K562 (cell line): ENCODE measurements around the gene MYCBP2. TPM values are rescaled to one million over a fixed set of nuclear protein-coding genes. Genes with fewer than 3 reads are reported as not detected.

ENCODE experiments used
- ATAC-seq: fragments of 200-7000 bp; cut with Tn5 transposase; 3 replicates; pipeline ENCODE4 v1.9.1; 2020; ENCODE audit warnings: moderate library complexity
- BruUV-seq: library from RNA; stranded (reverse); fragments of 400-500 nt; replicated peaks from 2 replicates; lab custom pipeline; 2021; lab: Mats Ljungman, UMichigan
- CTCF ChIA-PET: fragments of 300-600 bp; formaldehyde crosslinking; extraction: SDS; loops from one replicate; lab custom pipeline; 2021; ENCODE audit warnings: low intra/inter-chr PET ratio; lab: Yijun Ruan, JAX
- POLR2A ChIA-PET: fragments of 300-600, 350-650 bp; sonication (Branson Sonifier 250); formaldehyde crosslinking; extraction: SDS; loops from one replicate; lab custom pipeline; 2021; ENCODE audit warnings: antibody characterized with exemption, inconsistent platforms; lab: Yijun Ruan, JAX
- DNase-seq, 4 experiments: peaks; one replicate each; pipeline versions ENCODE4 v3.0.0 to v3.0.0-alpha.2; 2011 to 2018; ENCODE audit warnings: low spot score in 3 of 4, mixed read lengths in 3 of 4; ENCODE audit errors: extremely low read depth in 1 of 4
- FAIRE-seq: peaks from 2 replicates; lab custom pipeline; 2011; peaks lifted over from hg19 to GRCh38; lab: Jason Lieb, UNC
- H2AFZ ChIP-seq: 2 replicates; pipeline ENCODE4 v1.6.0; 2011; ENCODE audit warnings: low read depth, low read length, control low read depth, inconsistent platforms
- H3K27ac ChIP-seq: fragments of 200-600 bp; 3 replicates; pipeline ENCODE4 v1.8.0; 2011; ENCODE audit warnings: low read depth, mild to moderate bottlenecking, control low read depth, inconsistent platforms, low read length, moderate library complexity, mixed read lengths; ENCODE audit errors: extremely low read depth
- H3K27me3 ChIP-seq, 2 experiments: fragments of 300-600 bp in 1 of 2; 2 replicates in 1 of 2; 3 replicates in 1 of 2; pipeline versions ENCODE4 v1.6.0 to v1.8.0; 2011; ENCODE audit warnings: inconsistent platforms in 2 of 2, low read length in 2 of 2, mild to moderate bottlenecking in 1 of 2, mixed read lengths in 1 of 2, moderate library complexity in 1 of 2; ENCODE audit not compliant: control insufficient read depth in 2 of 2, insufficient read depth in 2 of 2
- H3K36me3 ChIP-seq: fragments of 300-600 bp; 3 replicates; pipeline ENCODE4 v1.8.0; 2011; ENCODE audit warnings: mild to moderate bottlenecking, low read length, inconsistent platforms; ENCODE audit not compliant: control insufficient read depth, insufficient read depth
- H3K4me1 ChIP-seq, 2 experiments: fragments of 200-600 bp in 1 of 2; replicated peaks in 1 of 2; 2 replicates in 1 of 2; 3 replicates in 1 of 2; pipeline versions ENCODE4 v1.5.1 to v1.8.0; 2011; ENCODE audit warnings: inconsistent platforms in 2 of 2, low read length in 2 of 2, mild to moderate bottlenecking in 1 of 2, mixed read lengths in 1 of 2, moderate library complexity in 1 of 2; ENCODE audit not compliant: control insufficient read depth in 2 of 2, insufficient read depth in 2 of 2
- H3K4me2 ChIP-seq: 2 replicates; pipeline ENCODE4 v1.6.1; 2011; ENCODE audit warnings: low read length, control low read depth, inconsistent platforms, mixed read lengths; ENCODE audit not compliant: insufficient read depth
- H3K4me3 ChIP-seq: fragments of 200-600 bp; sonication (generic), shearing (Covaris generic); 2 replicates; pipeline ENCODE4 v1.5.1; 2016; ENCODE audit warnings: control low read depth, inconsistent platforms
- H3K79me2 ChIP-seq: fragments of 200-600 bp; 3 replicates; pipeline ENCODE4 v1.8.0; 2011; ENCODE audit warnings: low read length, inconsistent platforms; ENCODE audit not compliant: control insufficient read depth, insufficient read depth
- H3K9ac ChIP-seq, 2 experiments: 2 replicates each; pipeline versions ENCODE4 v1.6.0 to v1.6.1; 2011; ENCODE audit warnings: low read depth in 2 of 2, low read length in 2 of 2, control low read depth in 1 of 2, inconsistent platforms in 1 of 2, mild to moderate bottlenecking in 1 of 2, mixed read lengths in 1 of 2; ENCODE audit not compliant: insufficient read depth in 1 of 2
- H3K9me1 ChIP-seq: one replicate; pipeline ENCODE4 v1.6.0; 2011; ENCODE audit warnings: inconsistent platforms, mild to moderate bottlenecking, low read length, moderate library complexity; ENCODE audit not compliant: control insufficient read depth, insufficient read depth
- H3K9me3 ChIP-seq: replicated peaks from 2 replicates; pipeline ENCODE4 v1.5.1; 2011; ENCODE audit warnings: low read depth, low read length, inconsistent platforms; ENCODE audit not compliant: control insufficient read depth, insufficient read depth
- H4K20me1 ChIP-seq: replicated peaks from 2 replicates; pipeline ENCODE4 v1.6.1; 2011; ENCODE audit warnings: low read length, inconsistent platforms, mixed read lengths; ENCODE audit not compliant: control insufficient read depth, insufficient read depth
- CBX1 ChIP-seq: sonication (generic); IDR thresholded peaks from 2 replicates; pipeline ENCODE4 v1.6.1; 2016; ENCODE audit warnings: antibody characterized with exemption, low read depth, mild to moderate bottlenecking
- CTBP1 ChIP-seq: fragments of 450-650 bp; IDR thresholded peaks from 2 replicates; pipeline ENCODE4 v1.6.1; 2016; ENCODE audit warnings: borderline replicate concordance
- ELF2 ChIP-seq: fragments of 250-450 bp; sonication (Bioruptor Pico); IDR thresholded peaks from 2 replicates; pipeline ENCODE4 v1.5.0; 2021; ENCODE audit warnings: mild to moderate bottlenecking
- KLF16 ChIP-seq: IDR thresholded peaks from 2 replicates; pipeline ENCODE4 v1.6.1; 2016; ENCODE audit warnings: antibody characterized with exemption
- MXI1 ChIP-seq: IDR thresholded peaks from 2 replicates; pipeline ENCODE4 v1.6.1; 2011; ENCODE audit warnings: low read depth, mild to moderate bottlenecking, improper control_type of control experiment, low read length
- SP2 ChIP-seq: IDR thresholded peaks from 2 replicates; pipeline ENCODE4 v1.6.1; 2011; ENCODE audit warnings: mild to moderate bottlenecking, low read depth, low read length, moderate library complexity; ENCODE audit not compliant: poor library complexity, severe bottlenecking; ENCODE audit errors: extremely low read depth
- SRSF7 ChIP-seq: fragments of 200-400 bp; formaldehyde crosslinking; optimal IDR thresholded peaks from 2 replicates; pipeline ENCODE3; 2017; ENCODE audit warnings: mild to moderate bottlenecking, low read depth, low read length
- TAF7 ChIP-seq: fragments of 450-650 bp; IDR thresholded peaks from 2 replicates; pipeline ENCODE4 v1.6.1; 2016; ENCODE audit warnings: missing genetic modification characterization, missing compliant biosample characterization
- ZNF445 ChIP-seq: fragments of 250-450 bp; sonication (Bioruptor Pico); IDR thresholded peaks from 2 replicates; pipeline ENCODE4 v1.4.0; 2020; ENCODE audit warnings: low read depth, mild to moderate bottlenecking, moderate library complexity
- ZNF707 ChIP-seq: fragments of 250-450 bp; sonication (Bioruptor Pico); conservative IDR thresholded peaks from 2 replicates; pipeline ENCODE4 v1.8.0; 2022; ENCODE audit warnings: inconsistent platforms, mild to moderate bottlenecking, moderate library complexity
- ZNF778 ChIP-seq: fragments of 450-650 bp; formaldehyde crosslinking; IDR thresholded peaks from 2 replicates; pipeline ENCODE4 v1.4.0; 2020; ENCODE audit warnings: mild to moderate bottlenecking, moderate library complexity
- in situ Hi-C: fragments of 300-500 bp; cut with MboI; formaldehyde crosslinking; loops from 4 replicates; pipeline ENCODE4 v1.15.0; 2018; ENCODE audit warnings: inconsistent platforms, mixed read lengths
- intact Hi-C: fragments of 100-400 bp; cut with micrococcal nuclease; formaldehyde crosslinking; loops from 2 replicates; pipeline ENCODE4 v1.14.2; 2022
- polyA plus RNA-seq, 8 experiments: library from polyadenylated mRNA; depleted of rRNA in 4 of 8; stranded (reverse) in 5 of 8; unstranded in 3 of 8; fragments of >200 nt; fragmentation: Nextera tagmentation in 2 of 8; fragmentation: Illumina TruSeq in 1 of 8; extraction: Ambion mirVana in 2 of 8; extraction: Trizol in 1 of 8; gene quantifications; 2 replicates each; pipeline versions ENCODE4 v1.2.1 to v1.2.3, GENCODE V29; 2011 to 2014; ENCODE audit warnings: inconsistent platforms in 1 of 8, missing spikeins in 1 of 8
- total RNA-seq, 7 experiments: library from RNA; depleted of rRNA in 6 of 7; stranded (reverse); fragments of >200 nt in 6 of 7; fragmentation: Illumina TruSeq in 2 of 7; extraction: Trizol in 2 of 7; gene quantifications; 2 replicates each; pipeline versions ENCODE4 v1.2.1 to v1.2.3, GENCODE V29; 2011 to 2021; ENCODE audit warnings: low replicate concordance in 1 of 7
- TF ChIP-seq, protein P1 (sequence below): sonication (generic); formaldehyde crosslinking; IDR thresholded peaks from 2 replicates; pipeline ENCODE4 v1.8.1; 2023; ENCODE audit warnings: mild to moderate bottlenecking, missing genetic modification reagents
- TF ChIP-seq, protein P2 (sequence below): fragments of 250-450 bp; sonication (Bioruptor Pico); IDR thresholded peaks from 2 replicates; pipeline ENCODE4 v1.9.0; 2021; ENCODE audit warnings: mild to moderate bottlenecking, inconsistent platforms

The MYCBP2 gene
- total and polyA plus RNA-seq, 9 of the 15 experiments (the other 6 are each of a cell fraction or from before 2014, with no cell fraction given) = 13.2 to 47.2 (median 28.9) TPM

DNA sequence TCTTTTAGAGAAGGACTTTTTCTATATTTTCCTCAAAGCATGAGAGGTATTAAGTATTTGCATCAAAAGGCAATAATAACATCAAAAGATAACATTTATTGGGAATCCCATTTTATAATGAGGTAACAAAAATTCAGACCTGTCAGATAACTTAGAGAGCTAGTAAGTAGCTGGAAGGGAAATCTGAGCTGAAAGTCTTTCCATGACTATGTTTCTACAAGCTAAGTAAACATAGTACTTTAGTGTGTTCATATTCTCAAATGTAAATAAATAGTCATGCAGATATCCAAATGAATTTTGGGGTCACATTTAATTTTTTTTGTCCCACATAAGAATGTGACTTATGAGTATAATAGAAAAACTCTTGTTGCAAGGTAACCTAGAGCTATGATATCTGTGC, 212.6 kb downstream of the MYCBP2 start:
- no peak overlapping the region for H3K4me2 ChIP-seq
- no peaks in the 10 kb centered on the region for H4K20me1 ChIP-seq
- intact Hi-C loops = no loop called here
- in situ Hi-C loops = no loop called here
- H3K9me1 ChIP-seq = no peaks in the 10 kb centered on the region
- no peak for DNase-seq
- H3K27ac ChIP-seq = no peak overlapping the region
- ChIA-PET CTCF (no interaction called here), POLR2A (no interaction called here)
- FAIRE-seq = no peak
- H3K9ac ChIP-seq = no peak overlapping the region
- no peak overlapping the region for H2AFZ ChIP-seq
- H3K36me3 ChIP-seq = peaks cover 10% of the 10 kb centered on the region; the same call in 1 of the 3 replicates
- BruUV-seq = no TSS peak
- no peak overlapping the region for H3K4me3 ChIP-seq
- no peaks in the 10 kb centered on the region; a peak in 1 of 5 replicates for H3K4me1 ChIP-seq
- no peaks in the 10 kb centered on the region for H3K79me2 ChIP-seq
- no peaks in the 10 kb centered on the region for H3K27me3 ChIP-seq
- no peaks in the 10 kb centered on the region for H3K9me3 ChIP-seq
- no peak for ATAC-seq
- TF ChIP-seq SRSF7 (no peak), ZNF778 (no peak), CBX1 (no peak), SP2 (no peak), ZNF445 (CRISPR knock-in tag) (no peak), TAF7 (tag) (no peak), KLF16 (no peak), ZNF707 (CRISPR knock-in tag) (no peak), MXI1 (no peak), ELF2 (CRISPR knock-in tag) (no peak), CTBP1 (no peak)
- TF ChIP-seq, protein P1, sequence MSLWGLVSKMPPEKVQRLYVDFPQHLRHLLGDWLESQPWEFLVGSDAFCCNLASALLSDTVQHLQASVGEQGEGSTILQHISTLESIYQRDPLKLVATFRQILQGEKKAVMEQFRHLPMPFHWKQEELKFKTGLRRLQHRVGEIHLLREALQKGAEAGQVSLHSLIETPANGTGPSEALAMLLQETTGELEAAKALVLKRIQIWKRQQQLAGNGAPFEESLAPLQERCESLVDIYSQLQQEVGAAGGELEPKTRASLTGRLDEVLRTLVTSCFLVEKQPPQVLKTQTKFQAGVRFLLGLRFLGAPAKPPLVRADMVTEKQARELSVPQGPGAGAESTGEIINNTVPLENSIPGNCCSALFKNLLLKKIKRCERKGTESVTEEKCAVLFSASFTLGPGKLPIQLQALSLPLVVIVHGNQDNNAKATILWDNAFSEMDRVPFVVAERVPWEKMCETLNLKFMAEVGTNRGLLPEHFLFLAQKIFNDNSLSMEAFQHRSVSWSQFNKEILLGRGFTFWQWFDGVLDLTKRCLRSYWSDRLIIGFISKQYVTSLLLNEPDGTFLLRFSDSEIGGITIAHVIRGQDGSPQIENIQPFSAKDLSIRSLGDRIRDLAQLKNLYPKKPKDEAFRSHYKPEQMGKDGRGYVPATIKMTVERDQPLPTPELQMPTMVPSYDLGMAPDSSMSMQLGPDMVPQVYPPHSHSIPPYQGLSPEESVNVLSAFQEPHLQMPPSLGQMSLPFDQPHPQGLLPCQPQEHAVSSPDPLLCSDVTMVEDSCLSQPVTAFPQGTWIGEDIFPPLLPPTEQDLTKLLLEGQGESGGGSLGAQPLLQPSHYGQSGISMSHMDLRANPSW (CRISPR knock-in tag) = no peak
- TF ChIP-seq, protein P2, sequence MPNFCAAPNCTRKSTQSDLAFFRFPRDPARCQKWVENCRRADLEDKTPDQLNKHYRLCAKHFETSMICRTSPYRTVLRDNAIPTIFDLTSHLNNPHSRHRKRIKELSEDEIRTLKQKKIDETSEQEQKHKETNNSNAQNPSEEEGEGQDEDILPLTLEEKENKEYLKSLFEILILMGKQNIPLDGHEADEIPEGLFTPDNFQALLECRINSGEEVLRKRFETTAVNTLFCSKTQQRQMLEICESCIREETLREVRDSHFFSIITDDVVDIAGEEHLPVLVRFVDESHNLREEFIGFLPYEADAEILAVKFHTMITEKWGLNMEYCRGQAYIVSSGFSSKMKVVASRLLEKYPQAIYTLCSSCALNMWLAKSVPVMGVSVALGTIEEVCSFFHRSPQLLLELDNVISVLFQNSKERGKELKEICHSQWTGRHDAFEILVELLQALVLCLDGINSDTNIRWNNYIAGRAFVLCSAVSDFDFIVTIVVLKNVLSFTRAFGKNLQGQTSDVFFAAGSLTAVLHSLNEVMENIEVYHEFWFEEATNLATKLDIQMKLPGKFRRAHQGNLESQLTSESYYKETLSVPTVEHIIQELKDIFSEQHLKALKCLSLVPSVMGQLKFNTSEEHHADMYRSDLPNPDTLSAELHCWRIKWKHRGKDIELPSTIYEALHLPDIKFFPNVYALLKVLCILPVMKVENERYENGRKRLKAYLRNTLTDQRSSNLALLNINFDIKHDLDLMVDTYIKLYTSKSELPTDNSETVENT (CRISPR knock-in tag) = no peak
